SHP77 (cell line): Measurements from ENCODE around the gene DDX11.
"Not testable (repeated sequence)": the region's sequence is repeated elsewhere in the genome, so short reads cannot be mapped to it uniquely, and the experiment has no call there.

Experiments
- DNase-seq, 2 experiments: peaks; one replicate each; lab custom pipeline; 2025; lab: John Stamatoyannopoulos, UW

The DDX11 gene

DNA sequence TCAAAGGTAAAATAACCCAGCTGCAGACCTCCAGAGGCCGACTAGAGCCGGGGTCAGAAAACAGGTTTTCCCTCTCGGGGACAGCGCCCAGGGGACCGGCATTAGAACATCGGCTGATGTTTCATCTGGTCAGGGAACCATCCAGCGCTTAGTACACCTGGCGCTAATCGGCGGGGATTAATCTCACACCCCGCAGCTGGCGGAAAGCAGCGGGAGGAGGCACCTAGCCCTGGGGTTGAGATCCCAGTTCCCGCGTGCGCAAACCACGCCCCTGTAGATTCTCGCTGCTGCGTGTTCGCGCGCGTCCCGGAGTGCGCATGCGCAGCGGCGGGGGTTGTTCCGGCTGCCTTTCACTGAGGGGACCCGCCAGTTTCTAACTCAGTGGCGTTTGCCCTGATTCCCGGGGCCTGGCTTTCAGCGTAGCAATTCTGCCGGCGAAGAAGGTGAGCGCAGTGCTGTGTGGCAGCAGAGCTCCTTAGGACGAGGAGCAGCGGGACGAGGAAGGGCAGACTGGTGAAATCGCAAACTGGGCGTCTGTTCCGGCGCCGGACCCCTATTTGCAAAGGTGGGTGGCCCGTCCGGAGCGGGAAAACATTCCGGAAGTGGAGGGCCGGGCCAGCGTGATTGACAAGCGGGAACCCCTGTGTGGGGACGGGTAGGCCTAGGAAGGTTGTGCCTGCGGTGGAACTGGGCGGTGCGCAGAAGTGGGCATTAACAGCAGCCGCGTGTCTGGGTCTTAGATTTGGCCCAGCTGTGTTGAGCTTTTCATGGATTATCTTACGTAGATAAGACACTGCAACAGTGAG lies at the start of gene DDX11:
TSS of gene DDX11 (plus strand) at position 334 of the 806 bp plus-strand sequence. CDS start 4,534 bp downstream, outside the sequence.
- DNase-seq: peak; percentile 98 to 99

DNA sequence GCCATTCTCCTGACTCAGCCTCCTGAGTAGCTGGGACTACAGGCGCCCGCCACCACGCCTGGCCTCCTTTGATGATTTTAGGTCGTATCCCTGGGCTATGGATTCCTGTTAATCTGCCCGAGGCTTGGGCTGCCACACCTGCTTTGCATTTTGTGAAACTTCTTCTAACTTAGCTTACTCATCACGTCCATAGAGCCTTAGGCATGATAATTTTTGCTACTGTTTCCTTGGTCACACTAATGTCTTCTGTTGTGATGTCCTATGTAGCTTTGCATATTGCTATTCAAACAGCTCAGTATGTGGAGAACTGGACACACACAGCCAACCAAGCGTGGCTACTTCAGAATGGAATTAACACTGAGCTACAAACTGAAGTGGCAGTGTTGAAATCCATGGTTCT lies 47.5 kb upstream of the DDX11 start:
- no peak for DNase-seq

DNA sequence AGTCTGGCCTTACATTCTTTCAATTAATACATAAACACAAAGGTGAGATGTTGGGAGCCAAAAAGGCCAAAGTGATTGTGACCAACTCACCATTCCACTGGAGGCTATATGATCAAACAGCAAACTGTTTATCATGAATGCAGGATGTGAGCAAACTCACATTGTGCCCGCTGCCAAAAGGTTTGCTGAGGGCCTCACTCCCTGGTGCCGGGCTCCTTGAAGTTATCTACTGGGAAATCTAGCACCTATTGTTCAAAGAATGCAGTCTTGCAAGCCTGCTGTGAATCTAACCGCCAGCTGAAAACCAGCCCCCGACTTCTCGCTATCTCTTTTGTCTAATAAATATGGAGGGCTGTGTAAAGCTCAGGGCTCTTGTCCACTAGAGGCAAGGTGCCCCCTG lies 46.7 kb upstream of the DDX11 start:
- not testable (repeated sequence) for DNase-seq

DNA sequence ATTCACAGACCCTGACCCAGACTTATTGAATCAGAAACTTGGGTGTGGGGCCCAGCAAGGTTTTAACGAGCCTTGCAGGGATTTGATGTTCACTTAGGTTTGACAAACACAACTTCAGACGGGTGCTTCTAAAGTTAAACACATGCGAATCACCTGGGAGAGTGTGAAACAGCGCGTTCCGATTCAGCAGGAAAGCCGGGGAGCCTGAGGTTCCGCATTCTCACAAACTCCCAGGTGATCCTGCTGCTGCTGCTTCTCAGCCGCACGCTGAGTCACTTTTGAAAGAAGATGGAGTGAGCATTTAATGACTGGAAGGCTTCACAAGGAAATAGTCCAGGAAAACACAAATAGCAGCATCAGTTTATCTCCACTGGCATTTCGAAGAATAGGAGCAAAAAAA lies 44.2 kb upstream of the DDX11 start:
- DNase-seq: no peak

DNA sequence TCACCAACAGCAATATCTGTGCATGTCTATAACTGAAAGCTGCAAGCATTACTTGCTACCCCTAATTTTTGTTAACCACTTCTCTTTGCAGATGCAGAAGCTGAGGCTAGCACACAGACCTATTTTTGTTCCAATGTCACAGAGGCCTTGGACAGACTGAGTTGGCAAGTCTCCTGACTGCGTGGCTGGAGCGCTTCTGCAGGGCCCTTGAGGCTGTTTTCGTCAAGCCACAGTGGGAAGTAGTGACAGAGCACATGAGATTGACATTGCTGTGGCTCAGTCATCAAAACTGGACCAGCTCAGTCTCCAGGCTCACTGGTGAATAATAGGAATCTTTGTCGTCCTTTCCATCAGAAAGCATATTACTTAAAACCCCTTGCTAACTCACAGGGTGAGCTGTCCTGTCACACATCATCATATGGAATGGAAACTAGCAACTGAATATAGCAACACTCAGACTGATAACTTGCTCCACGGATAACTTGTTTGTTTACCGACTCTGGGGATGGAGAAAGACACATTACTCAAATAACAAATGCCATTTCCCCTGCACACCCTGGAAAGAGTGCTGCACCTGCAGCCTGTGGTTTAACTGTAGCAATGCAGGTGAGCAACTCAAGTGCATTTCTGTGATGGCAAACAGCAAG lies 43.6 kb upstream of the DDX11 start:
- no peak for DNase-seq

DNA sequence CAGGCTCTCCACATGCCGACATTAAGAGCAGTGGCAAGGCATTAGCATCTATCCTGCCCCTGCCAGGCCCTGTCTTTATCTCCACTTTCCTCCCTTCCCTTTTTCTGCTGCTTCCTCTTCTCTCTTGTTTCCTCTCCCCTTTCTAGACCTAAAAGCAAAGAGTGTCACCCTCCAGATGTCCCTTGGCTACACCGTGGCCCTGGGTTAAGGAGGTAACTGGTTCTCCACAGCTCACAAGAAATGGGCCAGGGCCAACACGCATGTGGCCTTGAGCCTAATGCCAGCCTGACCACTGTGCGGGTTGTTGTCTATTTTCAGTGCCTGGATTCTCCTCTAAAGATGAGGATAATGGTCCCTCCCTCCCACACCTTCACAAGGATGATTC lies 41.7 kb upstream of the DDX11 start:
- DNase-seq: no peak

DNA sequence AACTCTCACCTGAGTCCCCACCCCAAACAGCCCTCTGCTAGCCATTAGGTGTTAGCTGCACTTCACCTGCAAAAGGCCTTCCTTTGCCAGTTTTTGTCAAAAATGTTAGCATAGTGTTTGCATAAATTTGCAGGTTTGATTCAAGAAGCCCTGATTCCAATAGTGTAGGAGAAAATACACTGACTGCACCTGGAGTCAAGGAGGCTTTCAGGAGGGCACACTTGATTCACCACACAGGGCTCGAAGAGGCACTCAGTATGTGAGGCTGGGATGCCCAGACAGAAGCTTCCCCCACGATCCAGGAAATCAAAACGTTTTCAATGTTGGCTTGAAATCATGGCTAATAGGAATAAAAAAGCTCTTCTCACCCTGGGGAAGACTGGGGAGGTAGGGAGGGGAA lies 40.5 kb upstream of the DDX11 start:
- DNase-seq: no peak

DNA sequence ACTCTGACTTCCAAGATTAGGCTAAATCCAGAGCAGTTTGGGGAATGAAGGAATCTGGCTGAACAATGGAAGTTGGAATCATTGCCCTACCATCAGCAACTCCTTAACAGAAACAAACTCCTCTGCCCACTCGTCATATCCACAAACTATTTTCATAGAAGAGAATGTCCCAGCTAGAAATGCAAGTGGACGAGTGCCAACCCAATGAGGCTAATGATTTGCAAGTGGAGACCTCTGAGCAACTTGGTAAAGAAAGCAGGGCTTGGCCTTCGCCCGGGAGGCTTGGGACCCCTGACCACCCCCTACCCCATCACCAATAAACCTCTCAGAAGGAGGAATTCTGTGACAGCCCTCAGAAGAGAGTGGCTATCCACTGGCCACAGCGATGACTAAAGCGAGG lies 40.0 kb upstream of the DDX11 start:
- no peak for DNase-seq

DNA sequence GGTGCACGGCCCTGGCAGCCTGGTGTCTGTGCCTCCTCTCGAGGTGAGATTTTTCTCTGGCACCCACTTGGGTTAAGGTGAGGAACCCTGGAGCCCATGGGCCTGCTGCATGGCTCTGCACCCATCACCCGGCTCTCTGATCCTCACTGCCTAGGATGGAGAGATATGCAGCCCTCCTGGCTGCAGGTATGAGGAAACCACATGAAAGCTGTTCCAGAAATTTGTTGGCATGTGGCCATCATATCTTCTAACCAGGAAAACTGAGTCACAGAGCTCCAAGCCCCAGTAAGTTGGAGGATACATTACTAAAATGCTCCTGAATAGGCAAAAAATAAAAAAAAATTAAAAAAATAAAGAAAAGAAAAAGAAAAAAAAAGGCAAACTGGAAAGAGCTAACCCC lies 39.3 kb upstream of the DDX11 start:
- no peak for DNase-seq

DNA sequence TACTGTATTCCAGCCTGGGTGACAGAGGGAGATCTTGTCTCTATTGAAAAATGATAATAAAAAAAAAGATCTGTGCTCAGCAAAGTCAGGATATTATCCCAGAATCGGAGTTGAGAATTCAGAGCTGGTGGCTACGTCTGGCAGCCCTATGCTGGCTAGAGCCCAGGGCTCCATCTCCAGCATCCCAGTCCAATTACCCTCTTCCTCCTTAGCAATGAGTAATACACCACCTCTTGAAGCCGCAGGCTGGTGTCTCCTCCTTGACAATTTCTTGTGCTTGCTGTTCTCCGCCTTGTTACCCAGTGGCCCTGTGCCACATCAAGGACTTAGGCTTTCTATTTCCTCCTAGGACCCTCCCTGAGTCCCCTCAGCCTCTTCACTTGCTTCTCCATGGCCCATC lies 38.4 kb upstream of the DDX11 start:
- DNase-seq: no peak

DNA sequence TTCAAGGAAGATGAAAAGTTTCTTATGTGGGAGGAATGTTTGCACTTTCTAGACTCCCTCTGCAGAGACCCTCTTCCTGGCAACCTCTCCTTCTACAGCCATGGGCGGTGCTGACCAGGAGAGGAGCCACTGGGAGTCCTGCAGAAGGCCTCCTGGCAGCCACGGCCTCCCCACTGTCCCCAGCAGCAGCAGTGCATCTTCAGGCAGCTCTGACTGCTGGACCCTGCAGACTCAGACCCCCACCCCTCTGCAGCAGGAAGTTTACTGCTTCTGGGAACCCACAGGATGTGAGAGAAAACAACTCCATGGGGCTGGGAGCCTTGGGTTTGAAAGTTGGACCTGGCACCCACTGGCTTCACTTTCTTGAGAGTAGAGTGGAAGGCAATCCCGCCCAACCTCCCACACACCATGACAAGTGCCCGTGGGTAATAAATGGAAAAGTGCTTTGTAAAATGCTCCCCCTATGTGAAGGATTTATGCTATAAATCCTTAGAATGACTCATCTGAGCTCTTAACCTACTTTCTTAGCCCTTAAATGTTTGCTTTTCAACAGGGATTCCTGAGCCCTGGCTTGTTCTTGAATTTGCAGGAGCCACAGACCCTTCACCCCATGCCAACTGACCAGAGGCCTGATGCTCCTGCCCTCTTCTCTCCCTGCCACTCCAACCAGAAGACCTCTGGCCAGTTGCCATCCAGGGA lies 37.5 kb upstream of the DDX11 start:
- DNase-seq: no peak

DNA sequence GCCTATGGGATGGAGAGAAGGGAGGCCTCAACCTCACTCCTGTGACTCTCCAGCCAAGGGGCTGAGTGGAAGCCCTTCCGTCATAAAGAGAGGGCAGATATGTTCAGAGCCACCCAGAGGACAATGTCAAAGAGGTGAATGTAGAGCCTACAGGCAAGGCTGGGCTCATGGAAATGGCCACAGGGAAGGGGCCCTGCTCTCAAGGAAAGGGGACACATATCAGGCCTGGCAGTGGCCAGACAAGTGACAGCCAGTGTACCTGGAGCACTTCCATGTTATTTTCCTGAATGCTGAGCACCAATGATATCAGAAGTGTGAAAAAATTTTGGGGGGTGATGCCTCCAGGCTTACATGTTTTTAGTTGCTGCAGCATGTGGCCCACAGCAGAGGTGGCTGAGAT lies 36.6 kb upstream of the DDX11 start:
- no peak for DNase-seq

DNA sequence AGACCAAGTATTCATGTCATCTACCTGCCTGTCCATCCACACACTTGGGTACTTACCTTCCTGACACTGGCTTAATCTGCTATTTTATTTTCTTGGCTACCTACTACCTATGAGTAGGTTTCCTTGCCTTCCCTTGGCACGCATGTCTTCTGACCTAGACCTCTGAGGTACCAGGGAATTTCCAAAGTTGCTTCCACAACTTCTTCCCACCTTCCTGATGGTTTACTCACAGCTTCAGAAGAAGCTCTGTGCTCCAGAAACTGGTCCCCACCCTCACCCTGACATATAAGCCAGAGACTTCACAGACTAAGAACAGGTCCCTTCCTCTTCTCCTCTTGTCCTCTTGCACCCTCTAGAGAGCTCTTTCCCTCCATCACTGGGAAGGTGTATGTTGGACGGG lies 35.7 kb upstream of the DDX11 start:
- no peak for DNase-seq

DNA sequence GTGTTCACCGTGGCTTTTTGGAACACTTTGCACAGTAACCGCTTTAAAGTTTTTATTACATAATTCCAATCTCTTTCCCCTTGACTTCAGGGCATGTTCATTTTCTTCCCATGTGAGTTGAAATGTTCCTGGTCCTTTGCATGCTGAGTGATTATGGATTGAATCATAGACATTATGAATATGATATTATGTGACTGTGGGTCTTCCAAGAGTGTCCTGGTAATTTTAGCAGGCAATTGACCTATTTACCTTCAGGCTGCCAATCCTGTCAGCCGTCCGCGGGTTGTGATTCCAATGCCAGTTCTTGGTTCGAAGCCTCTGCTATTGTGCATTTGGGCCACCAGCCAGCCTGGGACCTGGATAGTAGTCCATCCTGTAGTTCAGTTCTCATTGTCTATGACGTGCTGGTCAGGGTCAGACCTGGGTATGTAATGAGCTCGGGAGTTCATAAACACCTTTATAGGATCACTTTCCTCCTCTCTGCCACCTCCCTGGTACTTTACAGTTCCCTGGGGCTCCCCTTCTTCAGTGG lies 32.6 kb upstream of the DDX11 start:
- DNase-seq: no peak

DNA sequence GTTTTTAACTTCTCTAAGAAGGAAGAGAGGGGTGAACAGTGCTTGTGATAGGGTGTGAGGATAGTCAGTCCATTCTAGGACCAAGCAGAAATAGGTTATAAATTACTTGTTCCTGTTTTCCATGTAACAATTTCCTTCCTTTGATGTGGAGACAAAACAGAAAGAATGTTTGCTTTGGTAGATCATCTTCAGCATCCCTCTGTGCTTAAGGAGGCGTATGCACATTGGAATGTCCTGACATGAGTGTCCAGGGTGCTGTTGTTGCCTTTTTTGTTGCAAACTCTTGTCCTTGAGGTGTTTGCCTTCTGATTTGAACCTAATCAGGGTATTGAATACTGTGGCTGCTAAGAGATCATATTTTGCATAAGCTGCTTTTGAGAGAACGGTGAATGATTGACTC lies 23.5 kb upstream of the DDX11 start:
- DNase-seq: not testable (repeated sequence)

DNA sequence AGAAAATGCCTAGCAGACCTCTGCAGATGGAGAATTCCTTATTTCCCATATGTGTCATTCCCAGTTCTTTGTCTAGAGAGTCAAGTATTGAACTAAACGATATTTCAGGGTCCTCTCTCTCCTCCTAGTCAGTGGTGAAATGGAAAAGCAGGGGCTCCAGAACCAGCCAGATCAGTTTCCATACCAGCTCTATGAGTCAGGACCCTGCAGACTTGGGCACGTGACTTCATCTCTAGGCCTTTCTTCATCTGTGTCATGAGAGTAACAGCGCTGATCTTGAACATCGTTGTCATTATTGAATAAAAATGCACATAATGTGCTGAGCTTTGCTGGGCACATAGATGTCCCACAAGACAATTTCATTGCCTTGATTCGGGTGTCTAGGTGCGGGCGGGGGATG lies 23.1 kb upstream of the DDX11 start:
- DNase-seq: not testable (repeated sequence)

DNA sequence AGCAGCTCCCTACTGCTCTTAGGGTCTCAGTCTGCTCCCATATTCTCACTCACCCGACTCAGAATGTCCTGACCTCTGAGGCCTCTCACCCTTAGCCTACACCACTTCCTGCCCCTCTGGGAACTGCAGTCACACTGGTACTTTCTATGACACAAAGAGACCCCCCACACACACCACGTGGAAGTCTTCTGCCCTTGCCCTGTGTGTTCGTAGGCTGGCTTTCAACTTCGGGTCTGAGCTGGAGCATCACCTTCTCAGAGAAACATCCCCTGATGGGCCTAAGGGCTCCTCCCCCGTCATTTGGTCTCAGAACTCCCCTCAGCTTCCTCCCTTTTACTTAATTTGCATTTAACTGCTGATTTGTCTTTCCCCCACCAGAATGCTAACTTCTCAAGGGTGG lies 22.0 kb upstream of the DDX11 start:
- DNase-seq: not testable (repeated sequence)

DNA sequence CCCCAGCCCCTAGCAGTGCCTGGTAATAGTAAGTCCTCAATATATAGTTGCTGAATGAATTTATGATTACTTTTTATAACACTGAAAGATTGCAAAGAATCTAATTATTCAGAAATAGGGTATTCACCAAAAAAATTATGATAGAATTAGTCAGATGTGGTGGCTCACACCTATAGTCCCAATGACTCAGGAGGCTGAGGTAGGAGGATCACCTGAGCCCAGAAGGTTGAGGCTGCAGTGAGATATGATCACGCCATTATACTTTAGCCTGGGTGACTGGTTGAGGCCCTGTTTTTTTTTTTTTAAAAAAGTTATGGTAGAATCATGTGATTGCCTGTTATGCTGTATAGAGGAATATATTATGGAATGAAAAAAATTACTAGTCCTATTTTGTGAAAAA lies 21.5 kb upstream of the DDX11 start:
- DNase-seq: not testable (repeated sequence)

DNA sequence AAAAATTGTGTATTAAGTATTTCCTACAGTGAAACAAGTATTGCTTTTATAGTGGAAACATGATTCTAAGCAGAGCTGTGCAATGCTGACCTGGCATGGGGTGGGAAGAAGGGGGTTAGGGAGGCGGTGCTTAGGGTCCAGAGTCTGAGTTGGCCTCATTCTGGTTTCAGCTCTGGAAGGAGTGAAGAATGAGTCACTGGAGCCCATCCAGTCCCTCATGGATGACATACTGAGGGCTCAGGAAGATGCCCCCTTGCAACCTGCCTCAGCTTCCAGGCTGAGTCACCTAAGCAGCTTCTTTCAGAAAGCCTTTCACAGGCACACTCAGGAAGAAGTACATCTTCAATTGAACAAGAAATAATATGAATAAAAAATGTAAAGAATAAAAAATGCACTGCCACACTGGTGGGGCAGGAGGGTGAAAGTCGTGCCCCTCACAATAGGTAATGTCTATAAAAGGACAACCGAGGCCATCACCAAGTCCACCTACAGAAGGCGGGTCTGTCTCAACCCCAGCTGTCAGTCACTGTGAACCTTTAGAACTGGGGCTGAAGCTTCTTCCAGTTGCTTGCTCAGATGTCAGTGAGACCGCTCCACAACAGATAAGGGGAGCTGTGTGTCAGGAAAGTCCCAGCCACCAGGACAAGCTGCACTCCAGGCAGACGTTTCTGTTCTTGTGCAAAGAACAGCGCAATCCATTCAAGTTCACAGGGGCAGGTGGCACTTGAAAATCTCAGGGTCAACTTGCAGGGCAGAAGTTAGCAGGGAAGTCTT lies 20.8 kb upstream of the DDX11 start:
- not testable (repeated sequence) for DNase-seq

DNA sequence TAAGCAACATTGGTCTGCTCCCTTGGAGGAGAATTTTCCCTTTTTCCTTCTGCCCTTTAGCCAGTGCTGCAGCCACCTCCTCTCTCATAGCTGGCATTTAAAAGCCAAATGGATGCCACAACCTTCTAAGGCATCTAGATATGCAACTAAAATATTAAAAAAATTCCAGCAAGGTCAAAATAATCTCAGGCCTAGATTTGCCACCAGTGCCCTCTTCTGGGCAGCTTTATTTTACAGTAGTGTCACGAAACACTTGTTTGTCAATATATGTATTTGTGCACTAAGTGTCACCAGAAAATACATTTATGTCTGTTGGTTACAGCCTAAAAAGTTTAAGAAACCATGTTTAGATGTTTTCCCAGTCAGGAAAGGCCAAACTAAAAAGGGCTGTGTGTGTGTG lies 19.7 kb upstream of the DDX11 start:
- not testable (repeated sequence) for DNase-seq

DNA sequence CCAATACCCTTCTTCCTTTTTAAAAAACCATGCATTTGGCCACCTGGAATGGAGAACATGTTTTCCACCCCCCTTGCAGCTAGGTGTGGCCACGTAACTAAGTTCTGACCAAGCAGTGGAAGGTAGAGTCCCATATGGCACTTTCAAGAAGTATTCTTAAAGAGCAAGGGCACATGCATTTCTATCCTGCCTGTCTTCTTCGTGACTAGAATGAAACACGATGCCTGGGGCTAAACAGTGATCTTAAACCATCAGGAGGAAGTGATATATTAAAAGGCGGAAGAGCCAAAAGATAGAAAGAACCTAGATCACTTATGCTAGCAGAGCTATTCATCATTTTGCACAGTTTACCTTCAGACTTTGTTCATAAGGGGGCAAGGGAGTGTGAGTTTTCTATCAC lies 16.0 kb upstream of the DDX11 start:
- no peak for DNase-seq

DNA sequence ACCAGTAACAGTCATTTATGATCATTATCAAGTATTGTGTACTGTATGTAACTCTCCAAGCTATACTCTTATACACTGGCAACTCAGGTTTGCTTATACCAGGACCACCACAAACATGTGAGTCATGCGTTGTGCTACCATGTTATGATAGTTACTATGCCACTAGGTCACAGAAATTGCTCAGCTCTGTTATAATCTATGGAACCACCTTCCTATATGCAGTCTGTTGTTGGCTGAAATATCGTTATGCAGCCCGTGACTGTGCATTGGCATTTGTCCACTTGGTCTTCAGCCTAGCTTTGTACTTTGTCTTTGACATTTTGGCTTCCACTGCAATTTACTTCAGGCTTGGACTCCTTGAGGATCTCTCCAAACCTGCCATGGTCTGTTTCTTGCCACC lies 7.5 kb upstream of the DDX11 start:
- not testable (repeated sequence) for DNase-seq
